GM18870 (cell line): ENCODE measurements around the gene CDYL2.
"Not testable (repeated sequence)": the region's sequence is repeated elsewhere in the genome, so short reads cannot be mapped to it uniquely, and the experiment has no call there.

Experiments
- ATAC-seq: cut with Tn5 transposase; IDR thresholded peaks from one replicate; pipeline ENCODE4 v1.9.1; 2021; ENCODE audit warnings: moderate library complexity; ENCODE audit not compliant: unreplicated experiment

The CDYL2 gene

DNA sequence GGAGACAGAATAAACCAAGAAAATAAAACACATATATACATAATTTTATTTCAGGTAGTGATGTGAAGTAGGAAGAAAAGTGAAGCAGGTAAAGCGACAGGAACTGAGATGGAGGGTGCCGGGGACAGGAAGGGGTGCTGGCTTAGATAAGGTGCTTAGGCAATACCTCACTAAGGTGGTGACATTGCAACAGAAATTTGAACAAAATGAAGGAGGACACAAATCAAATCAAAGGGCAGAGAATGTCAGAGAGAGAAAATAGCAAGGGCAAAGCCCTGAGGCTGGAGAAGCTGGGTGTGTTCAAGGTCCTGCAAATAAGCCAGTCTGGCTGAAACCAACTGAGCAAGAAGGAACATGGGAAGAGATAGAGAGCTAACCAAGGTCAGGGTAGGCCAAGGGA is 5.0 kb upstream of the CDYL2 start:
- ATAC-seq, result no peak

DNA sequence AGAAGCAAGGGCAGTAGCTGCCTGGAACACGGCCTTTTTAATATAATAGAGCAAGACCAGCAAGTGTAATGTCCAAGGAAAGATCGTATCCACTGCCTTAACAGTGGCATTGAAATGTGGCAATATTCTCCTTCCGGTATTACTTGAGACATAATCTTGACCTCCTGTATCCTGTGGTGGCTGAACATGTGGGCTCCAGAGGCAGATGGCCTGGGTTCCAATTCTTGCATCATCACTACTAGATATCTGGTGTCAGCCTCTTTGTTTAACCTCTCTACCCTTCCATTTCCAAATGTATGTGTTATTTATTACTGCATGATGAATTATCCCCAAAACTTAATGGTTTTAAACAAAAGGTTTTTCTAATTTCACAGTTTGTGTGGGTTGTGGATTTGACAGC is 3.5 kb upstream of the CDYL2 start:
- ATAC-seq, result no peak

DNA sequence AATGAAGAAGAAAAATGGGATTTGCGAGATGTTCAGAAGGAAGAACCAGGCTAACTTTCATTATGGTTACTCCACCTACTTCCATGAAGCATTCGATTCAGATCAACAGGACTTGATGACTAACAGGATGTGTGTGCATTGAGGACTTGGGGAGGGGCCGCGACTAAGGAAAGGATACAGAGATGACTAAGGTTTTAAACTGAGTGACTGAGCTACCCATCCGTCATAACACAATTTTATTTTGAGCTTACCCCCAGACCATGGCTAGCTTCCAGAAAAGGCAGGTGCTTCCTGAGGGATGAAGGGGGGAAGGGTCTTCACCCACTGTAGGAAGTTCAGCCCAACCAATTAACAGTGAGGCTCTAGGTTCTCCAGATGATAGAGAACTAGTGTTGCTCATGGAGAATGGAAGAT is 2.5 kb upstream of the CDYL2 start:
- no peak for ATAC-seq

DNA sequence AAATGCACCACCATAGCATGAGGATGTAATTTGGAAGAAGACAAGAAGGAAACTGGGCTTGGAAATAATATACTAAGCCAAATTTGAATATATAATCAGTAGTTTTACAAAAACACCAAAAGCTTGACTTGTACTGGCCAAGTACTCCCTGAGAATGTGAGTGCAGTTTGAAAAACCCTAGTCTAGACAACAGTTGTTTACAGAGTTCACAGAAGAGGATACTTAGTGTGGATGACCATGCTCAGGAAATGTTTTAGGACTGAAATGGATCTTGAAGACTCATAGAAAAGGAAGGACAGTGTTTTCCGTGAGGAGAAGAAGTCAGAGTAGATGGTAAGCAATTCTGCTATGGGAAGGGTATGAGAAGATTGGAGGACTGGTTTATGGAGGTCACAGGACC is 1.9 kb upstream of the CDYL2 start:
- ATAC-seq, result no peak

DNA sequence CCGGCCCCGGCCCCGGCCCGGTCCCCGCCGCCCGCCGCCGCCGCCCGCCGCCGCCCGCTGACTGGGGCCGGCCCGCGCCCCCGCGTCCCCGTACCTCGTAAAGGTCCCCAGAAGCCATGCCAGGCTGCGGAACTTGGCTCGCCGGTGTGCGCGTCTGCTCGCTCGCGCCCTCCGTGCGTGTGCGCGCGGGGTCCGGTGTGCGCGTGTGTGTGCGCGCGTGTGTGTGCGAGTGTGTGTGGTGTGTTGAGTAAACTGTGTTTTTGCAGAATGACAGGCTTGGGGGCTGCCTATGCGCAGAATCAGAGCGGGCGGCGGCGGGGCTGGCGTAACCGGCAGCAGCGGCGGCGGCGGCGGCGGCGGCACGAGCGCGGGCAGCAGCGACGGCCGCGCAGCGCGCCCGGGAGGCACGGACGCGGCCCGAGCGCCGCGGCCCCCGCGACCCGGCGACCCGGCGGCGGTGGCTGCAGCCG is 307 bp downstream of the CDYL2 start:
- ATAC-seq, result no peak

DNA sequence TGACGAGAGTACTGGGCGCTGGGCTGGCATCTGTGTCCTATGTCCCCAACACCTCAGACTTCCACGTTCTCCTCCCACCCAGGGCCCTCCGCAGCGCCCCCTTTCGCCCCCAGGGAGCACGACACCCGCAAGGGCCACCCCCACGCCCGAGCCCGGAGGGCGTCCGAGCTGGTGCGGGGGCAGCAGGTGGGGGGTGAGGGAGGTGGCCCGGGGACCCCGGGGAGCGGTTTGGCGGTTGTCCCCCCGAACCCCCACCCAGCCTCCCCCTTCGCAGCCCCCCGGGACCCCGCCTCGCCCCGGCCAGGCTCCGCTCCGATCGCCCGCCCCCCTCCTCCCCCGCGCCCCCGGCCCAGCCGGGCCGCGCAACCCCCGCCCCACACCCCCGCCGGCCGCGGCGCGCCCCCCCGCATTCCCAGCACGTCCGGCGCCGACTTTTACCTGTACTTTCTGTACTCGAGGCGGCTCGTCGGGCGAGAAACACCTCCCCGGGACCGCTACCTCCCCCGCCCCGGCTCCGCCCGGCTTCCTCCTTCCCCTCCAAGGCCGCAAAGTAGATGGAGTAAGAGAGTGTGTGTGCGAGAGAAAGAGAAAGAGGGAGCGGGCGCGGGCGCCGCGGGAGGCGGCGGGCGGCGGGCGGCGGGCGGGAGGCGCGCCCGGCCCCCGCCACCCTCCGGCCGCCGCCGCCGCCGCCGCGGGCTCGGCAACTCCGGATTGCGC is 901 bp downstream of the CDYL2 start:
- no peak for ATAC-seq

DNA sequence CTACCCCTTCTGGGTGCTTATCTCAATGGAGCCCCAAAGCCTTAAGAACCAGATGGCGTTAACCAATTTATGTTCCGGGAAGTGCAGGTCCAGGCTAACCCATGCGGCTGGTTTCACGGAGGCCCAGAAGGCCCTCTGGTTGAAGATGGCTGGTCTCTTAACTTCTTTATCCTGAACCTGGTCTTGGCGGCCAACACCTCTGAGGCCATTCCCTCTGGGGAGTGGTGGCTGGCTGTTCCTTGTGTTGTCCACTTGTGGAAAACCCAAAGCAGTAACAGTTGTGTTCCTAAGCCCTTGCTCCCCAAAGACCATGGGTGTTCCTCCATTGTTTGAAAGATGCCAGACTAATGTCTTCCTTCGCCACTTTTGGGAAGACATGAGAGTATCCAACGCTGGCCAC is 1.5 kb downstream of the CDYL2 start:
- ATAC-seq, result no peak

DNA sequence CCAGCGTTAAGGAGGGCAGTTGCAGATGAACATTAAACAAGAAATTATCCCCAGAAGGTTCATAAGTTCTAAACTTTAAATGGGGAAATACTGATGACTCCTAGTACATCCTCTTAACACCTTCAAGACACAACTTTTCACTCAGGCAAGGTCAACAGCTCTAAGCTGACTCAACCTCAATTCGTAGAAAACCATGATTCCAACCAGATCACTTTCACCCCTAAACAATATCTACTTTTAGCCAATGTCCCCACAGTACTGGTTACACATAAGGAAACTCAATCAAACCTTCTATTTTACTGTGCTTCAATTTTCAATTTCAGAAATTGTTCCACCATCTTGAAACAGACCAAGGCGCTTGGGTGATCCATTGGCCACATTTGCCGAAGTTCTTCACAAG is 2.3 kb downstream of the CDYL2 start:
- no peak for ATAC-seq

DNA sequence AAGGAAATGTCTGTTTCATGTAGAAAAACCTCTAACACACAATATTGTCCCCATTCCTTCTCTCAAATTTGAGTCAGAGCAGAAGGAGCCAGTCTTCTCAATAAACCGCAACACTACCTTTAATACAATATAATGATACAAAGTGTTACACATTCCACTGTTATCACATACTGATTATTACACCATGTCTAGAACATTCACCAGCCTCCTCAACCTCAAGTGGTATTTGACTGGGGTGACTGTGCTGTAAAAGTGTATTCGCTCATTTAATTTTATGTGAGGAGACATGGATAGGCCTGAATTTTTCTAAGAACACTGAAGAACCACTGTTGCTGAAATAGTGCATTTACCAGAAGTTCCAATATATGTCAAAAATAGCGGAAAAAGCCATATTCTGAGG is 10.3 kb downstream of the CDYL2 start:
- ATAC-seq, result no peak

DNA sequence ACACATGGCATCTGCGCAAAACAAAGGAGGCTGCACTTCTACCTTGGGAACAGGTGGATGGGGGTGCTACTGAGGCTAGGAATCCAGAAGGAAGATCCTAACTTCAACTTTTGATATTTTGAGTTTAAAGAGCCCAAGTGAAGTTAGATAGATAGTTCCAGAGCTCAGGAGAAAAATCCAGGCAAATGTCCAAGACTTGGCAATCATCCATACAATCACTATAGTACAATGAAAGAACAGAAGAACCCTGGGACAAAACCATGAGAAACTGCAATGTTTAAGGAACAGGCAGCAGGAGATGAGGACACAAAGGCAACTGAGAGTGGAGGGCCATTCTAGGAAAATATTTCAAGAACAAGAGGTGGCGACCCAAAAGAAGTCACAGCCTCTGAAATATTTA is 12.4 kb downstream of the CDYL2 start:
- no peak for ATAC-seq

DNA sequence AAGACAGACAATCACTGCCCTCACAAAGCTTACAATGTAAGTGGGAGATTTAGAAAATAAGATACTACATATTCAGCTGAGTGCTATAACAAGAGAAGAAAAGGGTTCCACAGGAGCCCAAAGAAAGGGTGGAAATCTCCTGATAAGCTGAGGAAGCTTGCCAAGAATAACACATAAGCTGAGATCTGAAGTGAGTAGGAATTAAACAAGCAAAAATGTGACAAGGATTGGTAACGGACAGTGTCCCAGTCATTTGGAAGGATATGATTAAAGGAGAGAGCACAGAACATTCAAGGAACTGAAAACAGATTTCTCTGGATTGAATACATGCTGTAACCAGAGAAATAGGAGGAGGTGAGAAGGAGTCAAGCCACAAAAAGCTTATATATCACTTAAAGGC is 13.0 kb downstream of the CDYL2 start:
- no peak for ATAC-seq

DNA sequence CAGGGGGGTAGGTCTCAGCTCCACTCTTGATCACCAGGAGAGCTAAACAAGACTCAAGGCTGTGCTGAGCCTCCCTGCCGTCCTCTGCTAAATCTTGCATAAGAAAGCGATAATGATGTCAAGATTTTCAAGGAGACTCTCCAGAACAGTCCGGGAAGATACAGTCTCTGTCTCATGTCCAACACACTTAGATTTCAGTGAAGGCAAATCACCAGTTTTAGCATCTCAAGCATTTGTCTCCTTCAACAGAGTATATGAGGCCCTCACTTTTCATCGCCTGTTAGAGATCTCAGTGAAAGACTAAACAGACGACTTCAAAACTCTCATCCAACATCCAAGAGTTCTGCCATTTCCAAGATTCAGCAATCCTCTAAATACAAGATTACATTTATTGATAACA is 13.6 kb downstream of the CDYL2 start:
- ATAC-seq, result no peak

DNA sequence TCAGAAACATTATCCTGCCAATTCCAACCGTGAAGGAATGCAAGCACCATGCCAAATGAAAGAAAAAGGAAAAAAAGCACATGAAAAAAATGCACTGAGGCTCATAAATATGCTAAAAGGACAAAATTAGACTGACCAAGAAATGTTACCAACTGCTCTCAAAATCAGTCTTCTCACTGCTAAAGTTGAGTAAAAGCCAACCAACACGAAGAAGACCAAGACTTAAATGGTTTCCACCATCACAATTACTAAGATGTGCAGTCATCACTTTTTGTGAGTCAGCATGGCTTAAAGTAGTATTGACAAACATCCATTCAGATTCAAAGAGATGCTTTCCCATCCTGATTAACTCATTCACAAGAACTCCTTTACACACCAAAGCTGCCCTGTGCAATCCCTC is 16.4 kb downstream of the CDYL2 start:
- no peak for ATAC-seq

DNA sequence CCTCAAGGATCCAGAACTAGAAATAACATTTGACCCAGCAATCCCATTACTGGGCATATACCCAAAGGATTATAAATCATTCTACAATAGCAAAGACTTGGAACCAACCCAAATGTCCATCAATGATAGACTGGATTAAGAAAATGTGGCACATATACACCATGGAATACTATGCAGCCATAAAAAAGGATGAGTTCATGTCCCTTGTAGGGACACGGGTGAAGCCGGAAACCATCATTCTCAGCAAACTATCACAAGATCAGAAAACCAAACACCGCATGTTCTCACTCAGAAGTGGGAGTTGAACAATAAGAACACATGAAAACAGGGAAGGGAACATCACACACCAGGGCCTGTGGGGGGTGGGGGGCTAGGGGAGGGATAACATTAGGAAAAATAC is 17.8 kb downstream of the CDYL2 start:
- ATAC-seq, result not testable (repeated sequence)

DNA sequence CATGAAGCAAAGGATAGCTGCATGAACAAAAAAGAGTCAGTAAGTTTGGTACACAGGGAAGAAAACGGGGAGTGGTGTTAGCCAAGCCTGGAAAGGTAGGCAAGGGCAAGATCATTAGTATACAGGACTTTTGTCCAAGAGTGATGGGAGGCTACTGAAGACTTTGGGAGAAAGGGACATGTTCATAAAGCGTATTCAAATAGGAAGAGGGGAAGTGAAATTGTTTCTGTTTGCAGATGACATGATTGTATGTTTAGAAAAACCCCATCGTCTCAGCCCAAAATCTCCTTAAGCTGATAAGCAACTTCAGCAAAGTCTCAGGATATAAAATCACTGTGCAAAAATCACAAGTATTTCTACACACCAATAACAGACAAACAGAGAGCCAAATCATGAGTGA is 19.4 kb downstream of the CDYL2 start:
- ATAC-seq, result no peak

DNA sequence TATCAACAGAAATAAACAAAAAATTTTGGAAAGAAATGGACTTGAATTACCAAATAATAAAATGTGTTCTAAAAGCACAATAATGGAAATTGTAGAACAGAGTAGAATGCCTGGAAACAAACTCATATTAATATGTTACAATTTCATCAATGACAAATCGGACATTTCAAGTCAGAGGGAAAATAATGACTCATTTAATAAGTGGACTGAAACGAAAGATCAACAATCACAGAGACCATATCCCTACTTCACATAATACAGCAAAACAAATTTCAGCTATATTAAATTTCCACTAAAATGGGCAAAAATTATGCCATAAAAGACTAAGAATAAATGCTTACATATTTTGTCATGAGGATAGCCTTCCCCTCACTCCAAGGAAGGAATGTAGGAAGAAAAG is 25.7 kb downstream of the CDYL2 start:
- no peak for ATAC-seq

DNA sequence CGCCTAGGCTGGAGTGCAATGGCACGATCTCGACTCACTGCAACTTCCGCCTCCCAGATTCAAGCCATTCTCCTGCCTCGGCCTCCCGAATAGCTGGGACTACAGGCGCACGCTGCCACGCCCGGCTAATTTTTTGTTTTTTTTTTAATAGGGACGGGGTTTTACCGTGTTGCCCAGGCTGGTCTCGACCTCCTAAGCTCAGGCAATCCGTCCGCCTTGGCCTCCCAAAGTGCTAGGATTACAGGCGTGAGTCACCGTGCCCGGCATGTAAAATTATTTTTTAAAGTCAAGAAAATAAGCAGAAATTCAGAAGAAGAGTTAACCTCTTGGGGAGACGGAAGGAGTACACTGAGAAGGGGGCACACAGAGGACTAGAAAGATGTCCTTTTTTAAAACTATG is 27.5 kb downstream of the CDYL2 start:
- ATAC-seq, result no peak

DNA sequence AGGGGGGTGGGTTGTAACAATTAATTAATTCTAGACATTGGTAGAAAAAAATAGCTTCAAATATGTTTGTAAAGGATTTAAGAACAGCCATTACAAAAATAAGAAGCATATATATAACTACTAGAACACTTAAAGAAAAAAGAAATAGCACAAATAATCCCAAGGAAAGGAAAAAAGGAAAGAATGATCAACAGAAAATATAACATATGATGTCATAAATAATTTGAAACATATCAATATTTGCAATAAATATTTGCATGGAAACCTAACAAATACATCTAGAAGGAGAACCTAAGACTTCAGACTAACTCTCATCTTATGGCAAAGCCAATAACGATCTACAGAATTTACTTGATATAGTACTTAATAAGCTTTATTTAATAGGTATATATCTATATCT is 28.9 kb downstream of the CDYL2 start:
- ATAC-seq, result no peak

DNA sequence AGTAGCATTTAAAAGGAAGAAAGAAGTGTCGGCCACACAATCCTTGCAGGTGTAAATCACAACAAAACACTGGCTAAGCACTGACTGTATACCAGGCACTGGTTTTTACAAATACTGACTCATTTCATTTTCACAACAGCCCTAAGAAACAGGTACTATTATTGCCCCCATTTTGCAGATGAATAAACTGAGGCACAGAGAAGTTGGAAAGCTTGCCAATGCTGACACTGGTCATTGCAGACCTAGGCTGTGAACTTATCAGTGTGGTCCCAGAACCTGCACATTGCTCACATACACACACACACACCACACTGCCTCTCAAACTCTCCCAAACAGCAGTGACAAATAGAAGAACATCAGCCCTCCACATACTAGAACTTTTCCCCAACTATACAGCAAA is 37.6 kb downstream of the CDYL2 start:
- no peak for ATAC-seq

DNA sequence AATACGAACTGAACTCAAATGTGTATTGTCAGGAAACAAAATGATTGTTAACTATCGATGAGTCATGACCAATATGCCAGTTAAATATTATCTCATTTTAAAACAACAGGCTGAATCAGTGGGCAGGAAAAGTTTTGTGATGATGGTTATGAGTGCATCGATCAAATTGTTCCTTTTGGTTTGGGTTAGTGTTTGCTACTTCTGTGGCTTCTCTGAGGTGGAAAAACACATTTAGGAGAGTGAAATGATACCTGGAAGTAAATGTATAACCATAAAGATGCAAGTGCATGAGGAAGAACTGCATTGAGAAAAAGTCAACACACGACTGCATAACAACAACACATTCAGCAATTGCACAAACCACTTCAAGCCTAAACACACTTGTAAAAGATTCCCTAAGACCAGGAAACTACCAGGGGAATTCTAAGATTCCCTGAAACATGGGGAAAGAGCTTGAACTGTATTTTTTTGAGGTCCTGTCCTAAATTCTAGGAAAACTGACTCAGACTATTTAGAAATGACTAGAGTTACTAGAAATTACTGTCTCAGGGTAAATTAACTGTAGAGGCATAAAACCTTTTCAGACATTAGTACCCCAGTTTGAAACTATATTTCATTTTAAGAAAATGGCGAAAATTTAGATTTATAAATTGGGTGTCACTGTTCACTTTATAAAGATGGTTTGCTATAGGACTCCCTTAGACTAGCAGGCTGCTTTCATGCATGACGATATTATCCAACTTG is 44.8 kb downstream of the CDYL2 start:
- ATAC-seq, result no peak

DNA sequence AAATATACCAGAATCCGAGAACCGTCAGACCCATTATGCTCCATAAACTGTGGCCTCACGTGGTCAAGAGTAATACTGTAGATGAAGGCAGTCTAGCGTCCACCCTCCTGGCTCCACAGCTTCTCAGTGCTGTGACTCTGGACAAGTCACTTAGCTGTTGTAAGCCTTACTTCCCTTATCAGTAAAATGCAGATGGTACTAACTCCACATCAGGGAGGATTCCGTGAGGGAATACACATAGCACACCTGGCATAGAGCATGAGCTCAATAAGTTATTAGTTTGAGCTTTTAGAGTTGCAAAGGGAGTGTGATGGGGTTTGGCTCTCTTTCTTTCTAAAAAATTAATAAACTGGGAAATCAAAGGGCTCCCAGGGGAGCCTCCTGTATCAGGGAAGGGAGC is 49.9 kb downstream of the CDYL2 start:
- no peak for ATAC-seq

DNA sequence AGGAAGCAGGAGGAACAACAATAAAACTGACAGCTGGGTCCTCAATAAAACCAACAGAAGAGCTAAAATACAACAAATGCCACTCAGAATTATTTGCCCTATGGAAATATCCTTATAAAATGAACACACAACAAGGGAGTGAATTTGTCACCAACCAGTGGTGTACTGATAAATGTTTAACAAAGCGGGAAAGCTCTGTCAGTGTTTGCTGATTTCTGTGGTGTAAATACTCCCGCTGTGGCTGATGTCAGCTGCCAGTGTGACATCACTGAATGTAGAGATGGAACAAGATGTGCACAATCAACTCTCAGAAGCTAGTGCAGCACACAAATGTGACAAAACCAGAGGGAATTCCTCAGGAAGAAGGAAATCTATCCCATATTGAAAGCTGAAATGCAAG is 51.9 kb downstream of the CDYL2 start:
- no peak for ATAC-seq

DNA sequence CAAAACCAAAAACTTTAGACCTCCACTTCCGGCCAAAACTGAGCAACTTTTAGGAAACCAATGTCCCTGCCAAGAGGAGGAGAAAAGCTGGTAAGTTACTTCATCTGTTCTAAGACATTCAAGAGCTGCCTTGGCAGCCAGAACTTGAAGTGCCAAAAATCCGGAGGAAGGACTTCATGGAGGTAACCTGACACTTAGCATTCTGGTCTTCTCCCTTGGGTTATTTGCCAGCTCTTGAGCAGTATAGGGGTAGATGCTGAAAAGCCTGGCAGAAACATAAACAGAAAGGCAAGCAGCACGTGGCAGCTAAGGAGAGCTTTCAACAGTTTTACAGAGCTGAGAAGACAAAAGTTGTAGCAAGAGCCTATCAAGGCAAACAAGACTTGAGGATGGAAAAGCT is 53.2 kb downstream of the CDYL2 start:
- ATAC-seq, result no peak
